SJCRH30 (cell line): ENCODE data around the gene DNM3. TPM values are rescaled to one million over a fixed set of nuclear protein-coding genes. Genes with fewer than 3 reads are reported as not detected.

Source experiments
- DNase-seq, 2 experiments: peaks; one replicate each; pipeline ENCODE4 v3.0.0-alpha.2; 2015 to 2020
- H3K27ac ChIP-seq: fragments of 250-450 bp; sonication (Bioruptor Pico); 2 replicates; pipeline ENCODE4 v1.5.1; 2020; ENCODE audit warnings: mild to moderate bottlenecking, moderate library complexity
- H3K27me3 ChIP-seq: fragments of 250-450 bp; sonication (Bioruptor Pico); 2 replicates; pipeline ENCODE4 v1.5.1; 2020; ENCODE audit warnings: mild to moderate bottlenecking, moderate library complexity
- H3K36me3 ChIP-seq: fragments of 250-450 bp; sonication (Bioruptor Pico); 2 replicates; pipeline ENCODE4 v1.5.1; 2020; ENCODE audit warnings: mild to moderate bottlenecking, moderate library complexity
- H3K4me1 ChIP-seq: fragments of 250-450 bp; sonication (Bioruptor Pico); 2 replicates; pipeline ENCODE4 v1.5.1; 2020; ENCODE audit warnings: mild to moderate bottlenecking, moderate library complexity
- H3K4me3 ChIP-seq: fragments of 250-450 bp; sonication (Bioruptor Pico); 2 replicates; pipeline ENCODE4 v1.5.1; 2020; ENCODE audit warnings: mild to moderate bottlenecking, moderate library complexity
- H3K9me3 ChIP-seq: fragments of 250-450 bp; sonication (Bioruptor Pico); replicated peaks from 2 replicates; pipeline ENCODE4 v1.5.1; 2020; ENCODE audit warnings: mild to moderate bottlenecking, moderate library complexity
- total RNA-seq: library from RNA; depleted of rRNA; stranded (reverse); fragments of >200 nt; shearing (Covaris generic); gene quantifications from 2 replicates; pipeline ENCODE4 v1.2.3, GENCODE V29; 2014

The DNM3 gene
- total RNA-seq, 1 experiment from 2014 or later, result 13.7 TPM

DNA sequence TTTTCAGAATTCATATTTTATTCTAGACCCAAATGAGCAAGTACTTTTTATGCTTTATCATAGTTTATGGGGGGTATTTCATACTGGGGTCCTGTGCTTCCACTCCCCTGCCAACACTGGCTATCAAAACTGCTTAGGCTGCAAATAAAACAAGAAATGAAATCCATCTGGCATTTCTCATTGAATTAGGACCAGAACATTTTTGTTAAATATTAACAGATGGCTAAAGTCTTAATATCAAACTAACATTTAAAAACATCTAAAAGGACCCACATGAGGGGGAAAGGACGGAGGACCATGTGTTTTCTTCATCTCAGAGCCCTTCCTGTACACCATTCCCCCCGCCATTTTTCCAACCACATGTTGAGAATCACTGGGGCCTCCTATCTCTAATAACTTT lies 411.7 kb downstream of the DNM3 start:
- Histone ChIP-seq H3K4me3 (no peak overlapping the region), H3K9me3 (no peaks in the 10 kb centered on the region), H3K36me3 (no peaks in the 10 kb centered on the region), H3K27ac (no peak overlapping the region), H3K27me3 (no peaks in the 10 kb centered on the region), H3K4me1 (peaks cover 20% of the 10 kb centered on the region)
- DNase-seq, result no peak

DNA sequence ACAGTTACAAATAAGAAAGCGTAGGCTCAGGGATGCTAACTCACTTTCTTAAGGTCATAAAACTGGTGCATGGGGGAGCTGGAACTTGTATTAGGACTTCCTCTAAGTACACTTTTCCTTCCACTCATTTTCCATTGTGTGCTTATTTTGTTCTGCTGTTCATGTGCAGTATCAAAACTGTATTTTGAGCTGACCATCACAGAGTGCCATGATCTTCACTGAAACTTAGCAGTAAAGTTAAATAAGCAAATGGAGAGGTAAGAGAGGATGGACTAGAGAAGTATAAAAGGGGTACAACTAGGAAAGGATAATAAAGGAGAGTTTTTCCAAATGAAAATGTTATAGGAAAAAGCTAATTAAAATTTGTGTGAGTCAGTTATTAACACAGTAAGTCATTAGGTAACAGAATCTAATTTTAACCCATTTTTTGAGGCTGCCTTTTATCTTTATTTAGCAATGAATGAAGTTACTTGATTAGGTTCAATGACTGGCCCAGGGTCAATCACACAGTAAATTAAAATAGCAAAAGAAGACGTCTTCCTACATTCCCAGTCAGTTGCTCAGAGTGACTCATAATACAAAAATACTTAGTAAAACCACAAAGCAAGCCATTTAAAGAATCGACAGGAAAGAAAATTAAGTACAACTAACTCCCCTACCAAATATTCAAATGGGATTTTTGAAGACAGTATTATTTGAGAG lies 413.4 kb downstream of the DNM3 start:
- peaks cover 20% of the 10 kb centered on the region for H3K4me1 ChIP-seq
- DNase-seq, result peak in 1 of 2 experiments; percentile 35
- no peak overlapping the region for H3K4me3 ChIP-seq
- H3K27ac ChIP-seq, result peak overlapping the region; percentile 64
- no peaks in the 10 kb centered on the region for H3K27me3 ChIP-seq
- no peaks in the 10 kb centered on the region for H3K36me3 ChIP-seq
- no peaks in the 10 kb centered on the region for H3K9me3 ChIP-seq

DNA sequence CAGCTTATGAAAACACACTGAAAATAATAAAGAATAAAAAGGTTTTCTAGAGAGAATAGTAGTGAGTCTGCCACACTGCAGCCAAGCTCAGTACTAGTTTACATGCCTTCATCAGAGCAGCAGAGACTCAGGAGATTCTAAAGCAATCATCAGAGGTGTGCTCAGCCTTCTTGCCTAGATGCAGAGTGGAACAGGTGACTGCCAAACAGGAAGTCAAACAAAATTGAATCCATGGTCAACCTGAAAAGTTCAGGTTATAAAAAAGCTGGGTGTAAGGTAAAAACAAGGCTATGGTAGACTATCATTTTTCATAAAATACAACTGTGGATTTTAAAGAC lies 413.9 kb downstream of the DNM3 start:
- Histone ChIP-seq H3K9me3 (no peaks in the 10 kb centered on the region), H3K27ac (peak overlapping the region; percentile 64), H3K27me3 (no peaks in the 10 kb centered on the region), H3K4me1 (peaks cover 20% of the 10 kb centered on the region), H3K36me3 (no peaks in the 10 kb centered on the region), H3K4me3 (no peak overlapping the region)
- no peak for DNase-seq

GRCh38 chr1:172265905-172266304 lies 424.6 kb downstream of the DNM3 start:
- Histone ChIP-seq H3K4me1 (no peaks in the 10 kb centered on the region), H3K9me3 (0 out of 2 replicates have a peak, but pooled peaks cover 4% of the 10 kb centered on the region), H3K36me3 (no peaks in the 10 kb centered on the region), H3K27me3 (no peaks in the 10 kb centered on the region), H3K4me3 (no peak overlapping the region), H3K27ac (no peak overlapping the region)
- DNase-seq, result no peak

GRCh38 chr1:172266528-172267174 lies 425.4 kb downstream of the DNM3 start:
- H3K36me3 ChIP-seq, result no peaks in the 10 kb centered on the region
- no peak for DNase-seq
- H3K9me3 ChIP-seq, result no peaks in the 10 kb centered on the region
- H3K27ac ChIP-seq, result no peak overlapping the region
- H3K4me3 ChIP-seq, result no peak overlapping the region
- no peaks in the 10 kb centered on the region for H3K27me3 ChIP-seq
- H3K4me1 ChIP-seq, result no peaks in the 10 kb centered on the region

- H3K36me3 ChIP-seq, result no peaks in the 10 kb centered on the region
- no peaks in the 10 kb centered on the region for H3K27me3 ChIP-seq
- no peak for DNase-seq
- H3K4me3 ChIP-seq, result no peak overlapping the region
- no peak overlapping the region for H3K27ac ChIP-seq
- no peaks in the 10 kb centered on the region for H3K9me3 ChIP-seq
- H3K4me1 ChIP-seq, result no peaks in the 10 kb centered on the region
Observed at GRCh38 chr1:172268237-172268636, 426.9 kb downstream of the DNM3 start.

- Histone ChIP-seq H3K4me3 (no peak overlapping the region), H3K27ac (no peak overlapping the region), H3K4me1 (no peaks in the 10 kb centered on the region), H3K36me3 (no peaks in the 10 kb centered on the region), H3K27me3 (no peaks in the 10 kb centered on the region), H3K9me3 (no peaks in the 10 kb centered on the region)
- DNase-seq, result no peak
Observed at GRCh38 chr1:172269084-172269483, 427.8 kb downstream of the DNM3 start.

- no peak for DNase-seq
- no peaks in the 10 kb centered on the region for H3K36me3 ChIP-seq
- H3K4me3 ChIP-seq, result no peak overlapping the region
- H3K4me1 ChIP-seq, result no peaks in the 10 kb centered on the region
- H3K27me3 ChIP-seq, result no peaks in the 10 kb centered on the region
- H3K27ac ChIP-seq, result no peak overlapping the region
- no peaks in the 10 kb centered on the region for H3K9me3 ChIP-seq
Observed at GRCh38 chr1:172269644-172270043, 428.3 kb downstream of the DNM3 start.

DNA sequence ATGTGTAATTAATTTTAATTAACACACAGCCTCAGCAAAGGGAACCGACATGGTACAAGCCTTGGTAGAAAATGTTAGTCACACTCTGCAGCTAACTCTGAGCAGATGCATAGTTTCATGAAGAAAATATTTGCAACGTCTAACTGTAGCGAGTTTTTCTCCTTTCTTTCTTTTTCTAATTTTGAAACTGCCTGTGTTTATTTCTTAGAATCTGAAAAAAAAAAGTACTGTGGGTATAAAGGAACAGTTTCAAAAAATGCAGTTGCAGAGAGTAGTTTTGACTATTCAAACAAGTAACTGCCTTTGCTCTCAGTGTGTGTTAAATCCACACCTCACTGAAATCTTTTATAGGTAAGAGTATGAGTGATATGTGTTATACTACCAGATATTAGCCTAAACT lies 429.3 kb downstream of the DNM3 start:
- no peak overlapping the region for H3K27ac ChIP-seq
- H3K4me1 ChIP-seq, result no peaks in the 10 kb centered on the region
- no peaks in the 10 kb centered on the region for H3K36me3 ChIP-seq
- no peak overlapping the region for H3K4me3 ChIP-seq
- no peaks in the 10 kb centered on the region for H3K9me3 ChIP-seq
- H3K27me3 ChIP-seq, result no peaks in the 10 kb centered on the region
- DNase-seq, result no peak

GRCh38 chr1:172272087-172272486 lies 430.8 kb downstream of the DNM3 start:
- no peak for DNase-seq
- H3K4me1 ChIP-seq, result no peaks in the 10 kb centered on the region
- no peaks in the 10 kb centered on the region for H3K27me3 ChIP-seq

DNA sequence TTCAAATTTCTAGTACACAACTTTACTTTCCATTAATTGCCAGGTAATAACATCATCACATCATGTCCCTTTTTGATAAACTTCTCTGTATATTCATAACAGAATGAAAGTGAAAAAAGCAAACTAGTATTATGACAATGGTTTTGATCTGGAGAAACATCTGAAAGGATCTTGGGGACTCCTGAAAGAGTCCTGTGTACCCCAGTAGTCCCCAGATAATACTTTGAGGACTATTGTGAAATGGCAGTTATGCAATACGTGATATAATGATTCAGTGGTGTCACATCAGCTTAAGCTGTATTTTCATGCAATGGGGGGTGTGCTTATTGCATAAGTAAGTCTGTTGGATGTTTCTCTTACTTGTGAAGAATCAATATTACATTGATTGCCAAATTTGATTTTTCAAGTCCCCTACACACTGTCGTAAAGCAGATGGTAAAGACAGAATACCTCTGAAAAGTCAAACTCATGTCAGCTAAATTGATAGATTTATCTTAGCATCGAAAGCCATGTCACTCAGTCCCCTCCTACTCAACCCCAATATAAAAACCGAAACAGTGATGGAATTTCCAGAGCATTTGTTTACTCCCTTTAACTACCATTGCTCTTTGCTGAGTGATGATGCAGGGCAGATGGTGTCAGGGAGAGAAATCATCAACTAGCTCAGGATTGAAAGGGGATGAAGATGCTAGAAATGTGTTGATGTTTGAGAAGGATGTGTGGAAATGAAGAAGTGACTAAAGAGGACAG lies 432.5 kb downstream of the DNM3 start:
- no peak for DNase-seq
- Histone ChIP-seq H3K27me3 (no peaks in the 10 kb centered on the region), H3K36me3 (no peaks in the 10 kb centered on the region), H3K9me3 (no peaks in the 10 kb centered on the region), H3K27ac (no peak overlapping the region), H3K4me1 (no peaks in the 10 kb centered on the region), H3K4me3 (no peak overlapping the region)

More at GRCh38 chr1:172272087-172272486, 430.8 kb downstream of the DNM3 start:
- Histone ChIP-seq H3K4me3 (no peak overlapping the region), H3K36me3 (no peaks in the 10 kb centered on the region), H3K9me3 (no peaks in the 10 kb centered on the region), H3K27ac (no peak overlapping the region)

DNA sequence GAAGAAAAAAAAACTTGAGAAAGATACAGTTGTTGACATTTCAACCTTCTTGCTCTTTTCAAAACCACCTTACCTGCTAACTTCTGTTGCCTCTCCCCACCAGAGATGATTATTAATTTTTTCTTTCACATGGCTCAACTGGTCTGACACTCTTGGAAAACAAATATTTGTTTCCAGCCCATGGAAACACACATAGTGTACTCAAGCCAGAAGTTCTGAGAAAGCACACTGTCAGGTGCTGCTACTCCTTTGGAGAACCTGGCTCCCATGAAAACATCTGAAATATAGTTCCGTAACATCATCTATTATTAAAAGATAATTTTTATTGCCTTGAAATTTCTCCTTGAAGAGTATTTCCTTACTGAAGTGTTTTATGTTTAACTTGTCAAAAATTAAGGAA lies 434.2 kb downstream of the DNM3 start:
- Histone ChIP-seq H3K27ac (no peak overlapping the region), H3K4me3 (no peak overlapping the region), H3K9me3 (no peaks in the 10 kb centered on the region), H3K36me3 (no peaks in the 10 kb centered on the region), H3K27me3 (no peaks in the 10 kb centered on the region), H3K4me1 (no peaks in the 10 kb centered on the region)
- no peak for DNase-seq

- no peak overlapping the region for H3K4me3 ChIP-seq
- H3K9me3 ChIP-seq, result no peaks in the 10 kb centered on the region
- no peak overlapping the region for H3K27ac ChIP-seq
- H3K4me1 ChIP-seq, result no peaks in the 10 kb centered on the region
- no peaks in the 10 kb centered on the region for H3K27me3 ChIP-seq
- no peak for DNase-seq
- H3K36me3 ChIP-seq, result no peaks in the 10 kb centered on the region
Observed at GRCh38 chr1:172276120-172276818, 435.0 kb downstream of the DNM3 start.

DNA sequence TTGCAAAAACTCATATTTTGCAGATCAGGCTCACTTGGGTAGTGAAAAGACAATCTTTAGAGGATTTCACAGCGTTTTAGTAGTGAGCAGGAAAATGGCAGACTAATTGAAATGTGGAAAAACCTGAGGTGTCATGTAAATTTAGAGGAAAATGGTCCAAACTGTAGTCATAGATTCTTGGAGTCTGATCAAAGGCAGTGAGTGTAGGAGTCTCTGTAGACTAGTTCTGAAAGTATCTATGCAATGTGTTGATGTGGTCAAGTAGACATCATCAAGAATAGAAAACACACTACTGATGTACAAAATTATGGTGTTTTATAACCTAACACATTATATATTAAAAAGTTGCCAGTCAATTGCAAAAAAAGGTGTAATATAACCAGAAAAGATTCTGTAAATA lies 436.0 kb downstream of the DNM3 start:
- Histone ChIP-seq H3K9me3 (no peaks in the 10 kb centered on the region), H3K4me3 (no peak overlapping the region), H3K36me3 (no peaks in the 10 kb centered on the region), H3K27ac (no peak overlapping the region), H3K27me3 (no peaks in the 10 kb centered on the region), H3K4me1 (no peaks in the 10 kb centered on the region)
- DNase-seq, result no peak

GRCh38 chr1:172277989-172278388 lies 436.7 kb downstream of the DNM3 start:
- Histone ChIP-seq H3K27me3 (no peaks in the 10 kb centered on the region), H3K27ac (no peak overlapping the region), H3K9me3 (no peaks in the 10 kb centered on the region), H3K36me3 (no peaks in the 10 kb centered on the region), H3K4me3 (no peak overlapping the region), H3K4me1 (no peaks in the 10 kb centered on the region)
- DNase-seq, result no peak
